Panc1 (cell line): ENCODE results near the gene BMP2. TPM values are rescaled to one million over a fixed set of nuclear protein-coding genes. Genes with fewer than 3 reads are reported as not detected.

Experiments used
- ATAC-seq: fragments of 200-7000 bp; cut with Tn5 transposase; 2 replicates; pipeline ENCODE4 v1.9.1; 2020; ENCODE audit warnings: mild to moderate bottlenecking, moderate library complexity
- BruUV-seq: library from RNA; stranded (reverse); fragments of 400-500 nt; replicated peaks from 2 replicates; lab custom pipeline; 2021; lab: Mats Ljungman, UMichigan
- CTCF ChIA-PET: fragments of 300-600 bp; sonication (Branson Sonifier 250); formaldehyde crosslinking; loops from one replicate; lab custom pipeline; 2022; ENCODE audit warnings: antibody characterized with exemption; lab: Charles Lee
- POLR2A ChIA-PET: fragments of 300-600 bp; sonication (Branson Sonifier 250); formaldehyde crosslinking; loops from one replicate; lab custom pipeline; 2022; ENCODE audit warnings: antibody characterized with exemption; lab: Charles Lee
- DNase-seq: peaks from one replicate; pipeline ENCODE4 v3.0.0-alpha.2; 2010; ENCODE audit warnings: low read depth, low spot score
- H3K27ac ChIP-seq: 2 replicates; pipeline ENCODE4 v1.5.1; 2011; ENCODE audit warnings: mild to moderate bottlenecking, low read length, inconsistent platforms
- H3K27me3 ChIP-seq: fragments of 200-500 bp; sonication (Bioruptor generic); 2 replicates; pipeline ENCODE4 v1.6.0; 2014; ENCODE audit warnings: low read length, inconsistent platforms; ENCODE audit not compliant: control insufficient read depth, insufficient read depth
- H3K36me3 ChIP-seq: fragments of 200-500 bp; sonication (Bioruptor generic); 2 replicates; pipeline ENCODE4 v1.5.1; 2014; ENCODE audit warnings: inconsistent platforms, mild to moderate bottlenecking, low read length, moderate library complexity; ENCODE audit not compliant: control insufficient read depth, insufficient read depth
- H3K4me1 ChIP-seq: 2 replicates; pipeline ENCODE4 v1.5.1; 2011; ENCODE audit warnings: inconsistent platforms, mild to moderate bottlenecking, low read length, moderate library complexity; ENCODE audit not compliant: control insufficient read depth, insufficient read depth
- H3K4me3 ChIP-seq, 2 experiments: 2 replicates each; pipeline ENCODE4 v1.5.1; 2011 to 2012; ENCODE audit warnings: low read depth in 2 of 2, low read length in 2 of 2, mild to moderate bottlenecking in 2 of 2, inconsistent platforms in 1 of 2, moderate library complexity in 1 of 2
- H3K9me3 ChIP-seq: fragments of 200-500 bp; sonication (Bioruptor generic); 2 replicates; pipeline ENCODE4 v1.5.1; 2014; ENCODE audit warnings: low read depth, mild to moderate bottlenecking, inconsistent platforms, low read length, moderate library complexity; ENCODE audit not compliant: control insufficient read depth, insufficient read depth
- POLR2AphosphoS5 ChIP-seq: IDR thresholded peaks from 2 replicates; pipeline ENCODE4 v1.6.1; 2012; ENCODE audit warnings: mild to moderate bottlenecking, low read depth, low read length, moderate library complexity
- SIN3A ChIP-seq: IDR thresholded peaks from 2 replicates; pipeline ENCODE4 v1.6.1; 2012; ENCODE audit warnings: low read depth, mild to moderate bottlenecking, low read length, moderate library complexity, borderline replicate concordance; ENCODE audit not compliant: insufficient read depth
- TCF7L2 ChIP-seq: IDR thresholded peaks from 2 replicates; pipeline ENCODE4 v1.6.1; 2011; ENCODE audit warnings: mild to moderate bottlenecking, low read depth, low read length, inconsistent platforms
- in situ Hi-C: cut with HindIII; loops from 2 replicates; pipeline ENCODE4 v1.10.0; 2016; ENCODE audit warnings: low sequenced_read_pairs, low pct_unique_long_range_greater_than_20kb
- intact Hi-C: fragments of 100-400 bp; cut with micrococcal nuclease; formaldehyde crosslinking; loops from one replicate; pipeline ENCODE4 v1.10.0; 2022; ENCODE audit not compliant: unreplicated experiment
- total RNA-seq: library from RNA; stranded (reverse); gene quantifications from one replicate; pipeline ENCODE4 v1.2.1, GENCODE V29; 2021; ENCODE audit not compliant: unreplicated experiment
- TF ChIP-seq, protein P1 (sequence below): fragments of 450-650 bp; IDR thresholded peaks from 2 replicates; pipeline ENCODE4 v1.5.1; 2017; ENCODE audit warnings: mild to moderate bottlenecking
- TF ChIP-seq, protein P2 (sequence below), 2 experiments: IDR thresholded peaks; 2 replicates each; pipeline ENCODE4 v1.6.1; 2011 to 2012; ENCODE audit warnings: low read depth in 2 of 2, control low read depth in 1 of 2, low read length in 1 of 2, mild to moderate bottlenecking in 1 of 2, moderate library complexity in 1 of 2; ENCODE audit not compliant: insufficient read depth in 1 of 2

The BMP2 gene
- total RNA-seq, 1 experiment from 2014 or later, result 0.23 TPM

DNA sequence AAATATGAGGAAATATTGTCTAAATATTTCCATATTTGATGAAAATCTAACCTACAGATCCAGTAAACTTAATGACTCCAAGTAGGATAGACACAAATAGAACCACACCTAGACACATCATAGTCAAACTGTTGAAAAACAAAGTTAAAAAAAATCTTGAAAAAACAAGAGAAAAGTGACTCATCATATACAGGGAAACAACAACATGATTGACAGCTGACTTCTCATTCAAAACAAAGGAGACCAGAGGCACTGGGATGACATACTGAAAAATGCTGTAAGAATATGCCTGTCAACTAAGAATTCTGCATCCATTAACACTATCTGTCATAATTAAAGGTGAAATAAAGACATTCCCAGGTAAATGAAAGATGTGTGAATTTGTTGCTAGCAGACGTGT lies 38.8 kb downstream of the BMP2 start:
- no peaks in the 10 kb centered on the region for H3K36me3 ChIP-seq
- no peaks in the 10 kb centered on the region for H3K27me3 ChIP-seq
- in situ Hi-C loops, result no loop called here
- no peak for TF ChIP-seq POLR2AphosphoS5
- TF ChIP-seq SIN3A, result no peak
- TF ChIP-seq, protein P1, sequence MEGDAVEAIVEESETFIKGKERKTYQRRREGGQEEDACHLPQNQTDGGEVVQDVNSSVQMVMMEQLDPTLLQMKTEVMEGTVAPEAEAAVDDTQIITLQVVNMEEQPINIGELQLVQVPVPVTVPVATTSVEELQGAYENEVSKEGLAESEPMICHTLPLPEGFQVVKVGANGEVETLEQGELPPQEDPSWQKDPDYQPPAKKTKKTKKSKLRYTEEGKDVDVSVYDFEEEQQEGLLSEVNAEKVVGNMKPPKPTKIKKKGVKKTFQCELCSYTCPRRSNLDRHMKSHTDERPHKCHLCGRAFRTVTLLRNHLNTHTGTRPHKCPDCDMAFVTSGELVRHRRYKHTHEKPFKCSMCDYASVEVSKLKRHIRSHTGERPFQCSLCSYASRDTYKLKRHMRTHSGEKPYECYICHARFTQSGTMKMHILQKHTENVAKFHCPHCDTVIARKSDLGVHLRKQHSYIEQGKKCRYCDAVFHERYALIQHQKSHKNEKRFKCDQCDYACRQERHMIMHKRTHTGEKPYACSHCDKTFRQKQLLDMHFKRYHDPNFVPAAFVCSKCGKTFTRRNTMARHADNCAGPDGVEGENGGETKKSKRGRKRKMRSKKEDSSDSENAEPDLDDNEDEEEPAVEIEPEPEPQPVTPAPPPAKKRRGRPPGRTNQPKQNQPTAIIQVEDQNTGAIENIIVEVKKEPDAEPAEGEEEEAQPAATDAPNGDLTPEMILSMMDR, result no peak
- TF ChIP-seq, protein P2, sequence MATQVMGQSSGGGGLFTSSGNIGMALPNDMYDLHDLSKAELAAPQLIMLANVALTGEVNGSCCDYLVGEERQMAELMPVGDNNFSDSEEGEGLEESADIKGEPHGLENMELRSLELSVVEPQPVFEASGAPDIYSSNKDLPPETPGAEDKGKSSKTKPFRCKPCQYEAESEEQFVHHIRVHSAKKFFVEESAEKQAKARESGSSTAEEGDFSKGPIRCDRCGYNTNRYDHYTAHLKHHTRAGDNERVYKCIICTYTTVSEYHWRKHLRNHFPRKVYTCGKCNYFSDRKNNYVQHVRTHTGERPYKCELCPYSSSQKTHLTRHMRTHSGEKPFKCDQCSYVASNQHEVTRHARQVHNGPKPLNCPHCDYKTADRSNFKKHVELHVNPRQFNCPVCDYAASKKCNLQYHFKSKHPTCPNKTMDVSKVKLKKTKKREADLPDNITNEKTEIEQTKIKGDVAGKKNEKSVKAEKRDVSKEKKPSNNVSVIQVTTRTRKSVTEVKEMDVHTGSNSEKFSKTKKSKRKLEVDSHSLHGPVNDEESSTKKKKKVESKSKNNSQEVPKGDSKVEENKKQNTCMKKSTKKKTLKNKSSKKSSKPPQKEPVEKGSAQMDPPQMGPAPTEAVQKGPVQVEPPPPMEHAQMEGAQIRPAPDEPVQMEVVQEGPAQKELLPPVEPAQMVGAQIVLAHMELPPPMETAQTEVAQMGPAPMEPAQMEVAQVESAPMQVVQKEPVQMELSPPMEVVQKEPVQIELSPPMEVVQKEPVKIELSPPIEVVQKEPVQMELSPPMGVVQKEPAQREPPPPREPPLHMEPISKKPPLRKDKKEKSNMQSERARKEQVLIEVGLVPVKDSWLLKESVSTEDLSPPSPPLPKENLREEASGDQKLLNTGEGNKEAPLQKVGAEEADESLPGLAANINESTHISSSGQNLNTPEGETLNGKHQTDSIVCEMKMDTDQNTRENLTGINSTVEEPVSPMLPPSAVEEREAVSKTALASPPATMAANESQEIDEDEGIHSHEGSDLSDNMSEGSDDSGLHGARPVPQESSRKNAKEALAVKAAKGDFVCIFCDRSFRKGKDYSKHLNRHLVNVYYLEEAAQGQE (IDR thresholded peaks at IDR 0.05; ENCODE audit: insufficient read depth in 1 of 2, low read depth in 2 of 2, low read length in 1 of 2), result no peak
- no peak for TF ChIP-seq TCF7L2
- ATAC-seq (no peak), DNase-seq (no peak)
- BruUV-seq, result no TSS peak
- ChIA-PET CTCF (no interaction called here), POLR2A (interaction anchor here (0.7 kb wide), 1 partner anchor 515 kb away, joined by 6 read pairs; no protein-coding TSS in a partner anchor)
- H3K27ac ChIP-seq, result no peak overlapping the region
- H3K4me3 ChIP-seq, result no peak overlapping the region
- no peaks in the 10 kb centered on the region for H3K4me1 ChIP-seq
- intact Hi-C loops, result no loop called here
- H3K9me3 ChIP-seq, result no peaks in the 10 kb centered on the region

DNA sequence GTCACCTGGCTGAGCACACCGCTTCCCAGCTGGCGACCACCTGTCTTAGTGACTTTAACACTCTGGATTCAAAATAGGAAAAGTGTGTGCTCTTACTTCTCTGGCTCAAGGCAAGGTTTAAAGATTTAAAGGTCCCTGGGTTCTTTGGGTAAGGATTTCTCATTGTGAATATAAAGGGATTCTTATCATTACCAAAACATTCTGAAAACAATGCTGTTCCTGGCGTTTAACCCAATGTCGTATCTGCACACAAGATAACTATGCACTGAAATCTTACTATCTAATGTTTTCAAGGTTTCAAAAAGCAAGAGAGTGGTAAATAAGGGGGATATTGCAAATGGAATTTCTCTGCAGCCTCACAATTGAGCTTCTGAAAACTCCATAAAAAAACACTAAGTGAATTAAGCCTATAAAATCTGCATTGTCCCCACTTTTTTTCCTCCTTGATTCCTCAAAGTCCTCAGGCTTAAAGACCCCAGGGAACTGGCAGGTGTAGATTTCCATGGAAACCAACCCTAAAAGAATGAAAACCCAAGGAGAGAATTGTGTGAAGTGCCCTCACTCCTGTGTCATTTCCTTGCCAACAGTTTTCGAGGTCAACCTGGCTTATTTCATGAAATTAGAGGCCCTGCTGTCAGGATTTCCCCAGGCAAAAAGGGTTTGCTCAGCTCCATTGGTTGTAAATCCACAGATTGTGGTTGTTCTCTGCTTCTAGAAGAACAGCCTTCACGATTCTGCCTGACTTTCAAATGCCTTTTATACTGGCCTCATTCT lies 44.0 kb downstream of the BMP2 start:
- Histone ChIP-seq H3K27ac (no peak overlapping the region), H3K9me3 (no peaks in the 10 kb centered on the region), H3K4me3 (no peak overlapping the region), H3K4me1 (no peaks in the 10 kb centered on the region), H3K36me3 (no peaks in the 10 kb centered on the region), H3K27me3 (no peaks in the 10 kb centered on the region)
- DNase-seq (no peak), ATAC-seq (no peak)
- ChIA-PET POLR2A (no interaction called here), CTCF (no interaction called here)
- in situ Hi-C loops (no loop called here), intact Hi-C loops (no loop called here)
- BruUV-seq, result no TSS peak
- TF ChIP-seq, protein P1, result no peak
- TF ChIP-seq POLR2AphosphoS5 (no peak), SIN3A (no peak), TCF7L2 (no peak)
- TF ChIP-seq, protein P2 (IDR thresholded peaks at IDR 0.05; ENCODE audit: insufficient read depth in 1 of 2, low read depth in 2 of 2, low read length in 1 of 2), result no peak
